Right ventricle myocardium inferior (tissue), 1 donor: Measurements from ENCODE around the gene ATP8B1. TPM values are rescaled to one million over a fixed set of nuclear protein-coding genes. Genes with fewer than 3 reads are reported as not detected.
"Not testable (repeated sequence)": the region's sequence is repeated elsewhere in the genome, so short reads cannot be mapped to it uniquely, and the experiment has no call there.

Experiments
- ATAC-seq: fragments of 200-7000 bp; cut with Tn5 transposase; one replicate; pipeline ENCODE4 v1.9.1; 2020; ENCODE audit warnings: mild to moderate bottlenecking, moderate library complexity
- DNase-seq: peaks from one replicate; pipeline ENCODE4 v3.0.0; 2021; ENCODE audit errors: missing footprints
- intact Hi-C: fragments of 100-400 bp; cut with DNase I; formaldehyde crosslinking; loops from one replicate; pipeline ENCODE4 v1.11.0; 2022
- total RNA-seq: library from RNA; stranded (reverse); fragmentation: NEBNext Ultra II Directional; extraction: Animal tissue kit (Norgen Biotek cat#: 25700); gene quantifications from one replicate; pipeline ENCODE4 v1.2.1, GENCODE V29; 2021
- donor health status: DM: no; HTN: yes; CAD: no; lungs with severe emphysema.

The ATP8B1 gene
- total RNA-seq, 1 donor from 2014 or later: 5.0 TPM

- intact Hi-C loops: no loop called here
- DNase-seq: no peak
- no peak for ATAC-seq
Observed at GRCh38 chr18:57655740-57656139, 147.4 kb downstream of the ATP8B1 start.

GRCh38 chr18:57651914-57652313, 151.2 kb downstream of the ATP8B1 start:
- DNase-seq: no peak
- intact Hi-C loops: no loop called here
- ATAC-seq: no peak

- ATAC-seq (peak; percentile 92), DNase-seq (no peak)
- intact Hi-C loops: loop anchor here (5.0 to 10.0 kb wide), 2 partner anchors 232 to 465 kb away; no protein-coding TSS in a partner anchor
Observed at GRCh38 chr18:57649556-57650500, 153.3 kb downstream of the ATP8B1 start.

- no peak for ATAC-seq
- intact Hi-C loops: loop anchor here (5.0 to 10.0 kb wide), 2 partner anchors 234 to 466 kb away; no protein-coding TSS in a partner anchor
- DNase-seq: no peak
Observed at GRCh38 chr18:57648414-57648813, 154.7 kb downstream of the ATP8B1 start.

- no peak for ATAC-seq
- intact Hi-C loops: loop anchor here (10.0 kb wide), 1 partner anchor 470 kb away; no protein-coding TSS in a partner anchor
- DNase-seq: no peak
Observed at GRCh38 chr18:57644540-57644939, 158.6 kb downstream of the ATP8B1 start.

GRCh38 chr18:57643726-57644125, 159.4 kb downstream of the ATP8B1 start:
- intact Hi-C loops: loop anchor here (10.0 kb wide), 1 partner anchor 471 kb away; no protein-coding TSS in a partner anchor
- DNase-seq, ATAC-seq: not testable (repeated sequence)

GRCh38 chr18:57642462-57642861, 160.7 kb downstream of the ATP8B1 start:
- intact Hi-C loops: loop anchor here (10.0 kb wide), 1 partner anchor 472 kb away; no protein-coding TSS in a partner anchor
- ATAC-seq: not testable (repeated sequence)

GRCh38 chr18:57640749-57641148, 162.4 kb downstream of the ATP8B1 start:
- intact Hi-C loops: loop anchor here (10.0 kb wide), 1 partner anchor 474 kb away; no protein-coding TSS in a partner anchor
- DNase-seq (no peak), ATAC-seq (no peak)

More at GRCh38 chr18:57642462-57642861, 160.7 kb downstream of the ATP8B1 start:
- not testable (repeated sequence) for DNase-seq

- intact Hi-C loops: loop anchor here (10.0 kb wide), 1 partner anchor 475 kb away; no protein-coding TSS in a partner anchor
- no peak for ATAC-seq
- DNase-seq: no peak
Observed at GRCh38 chr18:57640236-57640635, 162.9 kb downstream of the ATP8B1 start.

- intact Hi-C loops: no loop called here
- DNase-seq (no peak), ATAC-seq (peak; percentile 62)
Observed at GRCh38 chr18:57635003-57635822, 167.9 kb downstream of the ATP8B1 start.

GRCh38 chr18:57631697-57632096, 171.4 kb downstream of the ATP8B1 start:
- DNase-seq: no peak
- intact Hi-C loops: loop anchor here (5.0 kb wide), 1 partner anchor 251 kb away; no protein-coding TSS in a partner anchor
- no peak for ATAC-seq

GRCh38 chr18:57630754-57631595, 172.1 kb downstream of the ATP8B1 start:
- DNase-seq: no peak
- intact Hi-C loops: loop anchor here (1.0 to 5.0 kb wide), 2 partner anchors 176 to 251 kb away; no protein-coding TSS in a partner anchor
- ATAC-seq: no peak

- peak; percentile 99 for DNase-seq
- ATAC-seq: peak; percentile 99
- intact Hi-C loops: loop anchor here (1.0 to 5.0 kb wide), 2 partner anchors 177 to 252 kb away; no protein-coding TSS in a partner anchor
Observed at GRCh38 chr18:57630002-57630753, 172.9 kb downstream of the ATP8B1 start.

- intact Hi-C loops: loop anchor here (10.0 kb wide), 1 partner anchor 495 kb away; no protein-coding TSS in a partner anchor
- no peak for ATAC-seq
- DNase-seq: no peak
Observed at GRCh38 chr18:57629422-57629821, 173.7 kb downstream of the ATP8B1 start.

GRCh38 chr18:57627488-57627887, 175.6 kb downstream of the ATP8B1 start:
- DNase-seq: no peak
- intact Hi-C loops: loop anchor here (10.0 kb wide), 1 partner anchor 497 kb away; no protein-coding TSS in a partner anchor
- no peak for ATAC-seq

GRCh38 chr18:57624988-57625387, 178.1 kb downstream of the ATP8B1 start:
- intact Hi-C loops: loop anchor here (10.0 kb wide), 1 partner anchor 500 kb away; no protein-coding TSS in a partner anchor
- ATAC-seq (no peak), DNase-seq (no peak)

- intact Hi-C loops: loop anchor here (10.0 kb wide), 1 partner anchor 504 kb away; no protein-coding TSS in a partner anchor
- no peak for DNase-seq
- peak; percentile 30 for ATAC-seq
Observed at GRCh38 chr18:57621246-57621604, 181.9 kb downstream of the ATP8B1 start.
